ENCODE measurements around the gene ASB6. TPM values are rescaled to one million over a fixed set of nuclear protein-coding genes. Genes with fewer than 3 reads are reported as not detected.
"Not testable (repeated sequence)": the region's sequence is repeated elsewhere in the genome, so short reads cannot be mapped to it uniquely, and the experiment has no call there.

ASB6 gene
- total RNA-seq, 1 donor from 2014 or later: 10.2 TPM

- intact Hi-C loops (cut with DNase I): no loop called here
- DNase-seq (ENCODE audit: low spot score): no peak
Measured at GRCh38 chr9:129647635-129648034, 5.7 kb upstream of the ASB6 start.

- DNase-seq (ENCODE audit: low spot score): no peak
- intact Hi-C loops (cut with DNase I): no loop called here
Measured at GRCh38 chr9:129646654-129647053, 4.7 kb upstream of the ASB6 start.

- no peak for DNase-seq (ENCODE audit: low spot score)
- intact Hi-C loops (cut with DNase I): no loop called here
Measured at GRCh38 chr9:129646252-129646651, 4.3 kb upstream of the ASB6 start.

- intact Hi-C loops (cut with DNase I): loop anchor here (5.0 kb wide), 1 partner anchor 92 kb away; no protein-coding TSS in a partner anchor
- DNase-seq (ENCODE audit: low spot score): no peak
Measured at GRCh38 chr9:129644902-129645301, 3.0 kb upstream of the ASB6 start.

- intact Hi-C loops (cut with DNase I): loop anchor here (5.0 kb wide), 1 partner anchor 93 kb away; no protein-coding TSS in a partner anchor
- no peak for DNase-seq (ENCODE audit: low spot score)
Measured at GRCh38 chr9:129644365-129644764, 2.4 kb upstream of the ASB6 start.

GRCh38 chr9:129643706-129644105, 1.8 kb upstream of the ASB6 start:
- intact Hi-C loops (cut with DNase I): loop anchor here (5.0 kb wide), 1 partner anchor 94 kb away; no protein-coding TSS in a partner anchor
- no peak for DNase-seq (ENCODE audit: low spot score)

- intact Hi-C loops (cut with DNase I): loop anchor here (5.0 kb wide), 1 partner anchor 96 kb away; no protein-coding TSS in a partner anchor
Measured at GRCh38 chr9:129640871-129641749, 841 bp downstream of the ASB6 start.

GRCh38 chr9:129640086-129640870, 1.7 kb downstream of the ASB6 start:
- intact Hi-C loops (cut with DNase I): loop anchor here (5.0 kb wide), 1 partner anchor 97 kb away; no protein-coding TSS in a partner anchor
- no peak for DNase-seq (ENCODE audit: low spot score)

More at GRCh38 chr9:129640871-129641749, 841 bp downstream of the ASB6 start:
- DNase-seq (ENCODE audit: low spot score): no peak

- no peak for DNase-seq (ENCODE audit: low spot score)
- intact Hi-C loops (cut with DNase I): loop anchor here (5.0 kb wide), 1 partner anchor 98 kb away; no protein-coding TSS in a partner anchor
Measured at GRCh38 chr9:129639756-129640085, 2.2 kb downstream of the ASB6 start.

GRCh38 chr9:129639034-129639630, 2.8 kb downstream of the ASB6 start:
- intact Hi-C loops (cut with DNase I): no loop called here
- no peak for DNase-seq (ENCODE audit: low spot score)

- DNase-seq (ENCODE audit: low spot score): no peak
- intact Hi-C loops (cut with DNase I): no loop called here
Measured at GRCh38 chr9:129637673-129638439, 4.1 kb downstream of the ASB6 start.

GRCh38 chr9:129637102-129637501, 4.8 kb downstream of the ASB6 start:
- intact Hi-C loops (cut with DNase I): no loop called here
- no peak for DNase-seq (ENCODE audit: low spot score)

- intact Hi-C loops (cut with DNase I); DNase-seq (ENCODE audit: low spot score): not testable (repeated sequence)
Measured at GRCh38 chr9:129636343-129636742, 5.6 kb downstream of the ASB6 start.

- intact Hi-C loops (cut with DNase I): no loop called here
- DNase-seq (ENCODE audit: low spot score): no peak
Measured at GRCh38 chr9:129635099-129636065, 6.6 kb downstream of the ASB6 start.

GRCh38 chr9:129633848-129634247, 8.1 kb downstream of the ASB6 start:
- DNase-seq (ENCODE audit: low spot score): no peak
- intact Hi-C loops (cut with DNase I): no loop called here

- no peak for DNase-seq (ENCODE audit: low spot score)
- intact Hi-C loops (cut with DNase I): no loop called here
Measured at GRCh38 chr9:129633207-129633606, 8.7 kb downstream of the ASB6 start.

- DNase-seq (ENCODE audit: low spot score): no peak
- intact Hi-C loops (cut with DNase I): no loop called here
Measured at GRCh38 chr9:129632460-129632859, 9.5 kb downstream of the ASB6 start.

- no peak for DNase-seq (ENCODE audit: low spot score)
- intact Hi-C loops (cut with DNase I): no loop called here
Measured at GRCh38 chr9:129631674-129632129, 10.2 kb downstream of the ASB6 start.

Measured in cardiac septum (tissue), 1 donor.